Upper lobe of left lung (tissue), 6 donors: ENCODE data around the gene ELMOD3. TPM values are rescaled to one million over a fixed set of nuclear protein-coding genes. Genes with fewer than 3 reads are reported as not detected.
A peak's percentile ranks its signal among the peaks of the same experiment; 100 is the strongest.

Experiments used
- ATAC-seq, 2 donors: fragments of 200-7000 bp; cut with Tn5 transposase; one replicate each; pipeline ENCODE4 v1.9.1; 2022; ENCODE audit warnings: mild to moderate bottlenecking in 2 of 2, moderate library complexity in 2 of 2; ENCODE audit not compliant: low FRiP score in 2 of 2
- DNase-seq, 2 donors: peaks; one replicate each; pipeline ENCODE4 v3.0.0-alpha.2; 2019 to 2020
- H3K27ac ChIP-seq, 4 donors: fragments of 200-600 bp; sonication (generic); one replicate each; pipeline ENCODE4 v1.5.1; 2016 to 2019
- H3K27me3 ChIP-seq, 4 donors: fragments of 200-600 bp; sonication (generic); one replicate each; pipeline ENCODE4 v1.5.1; 2017 to 2019
- H3K36me3 ChIP-seq, 4 donors: fragments of 200-600 bp; sonication (generic); one replicate each; pipeline ENCODE4 v1.5.1; 2016 to 2019
- H3K4me1 ChIP-seq, 4 donors: fragments of 200-600 bp; sonication (generic); one replicate each; pipeline ENCODE4 v1.5.1; 2018 to 2019
- H3K4me3 ChIP-seq, 4 donors: fragments of 200-600 bp; sonication (generic); one replicate each; pipeline ENCODE4 v1.5.1; 2017 to 2019; ENCODE audit warnings: mild to moderate bottlenecking in 2 of 4, moderate library complexity in 1 of 4
- H3K9me3 ChIP-seq, 4 donors: fragments of 200-600 bp; sonication (generic); one replicate each; pipeline ENCODE4 v1.5.1; 2018 to 2019
- EP300 ChIP-seq, 4 donors: sonication (generic); formaldehyde crosslinking; IDR thresholded peaks; one replicate each; pipeline ENCODE4 v1.5.1; 2017; ENCODE audit warnings: antibody characterized with exemption in 4 of 4, control low read depth in 2 of 4
- POLR2A ChIP-seq, 4 donors: fragments of 450-650 bp; IDR thresholded peaks; one replicate each; pipeline ENCODE4 v1.5.1; 2016 to 2017; ENCODE audit warnings: antibody characterized with exemption in 4 of 4, mild to moderate bottlenecking in 2 of 4
- POLR2AphosphoS5 ChIP-seq, 2 donors: sonication (generic); formaldehyde crosslinking; IDR thresholded peaks; one replicate each; pipeline ENCODE4 v1.5.1; 2017; ENCODE audit warnings: antibody characterized with exemption in 2 of 2
- WGBS, 2 donors: methylation state at CpG; one replicate each; pipeline ENCODE4 v1.1.5; 2017 to 2018; 5-methylcytosine and 5-hydroxymethylcytosine counted together
- total RNA-seq, 6 donors: library from RNA; depleted of rRNA in 4 of 6; stranded (reverse); fragments of >200 nt in 4 of 6; gene quantifications; one replicate each; pipeline versions ENCODE4 v1.1.0 to v1.2.1, GENCODE V29; 2016 to 2021
- TF ChIP-seq, protein P1 (sequence below), 6 experiments: fragments of 450-650 bp in 4 of 6; fragments of 200-600 bp in 2 of 6; sonication (generic) in 2 of 6; IDR thresholded peaks; one replicate each; pipeline ENCODE4 v1.5.1; 2016 to 2019; ENCODE audit warnings: antibody characterized with exemption in 6 of 6
- donor health status: DM: no; HTN: no; CAD: no; lungs with moderate emphysema.
- donor health status: DM: no; HTN: yes; CAD: no; lungs with severe emphysema.

The ELMOD3 gene
- 10 to 100 TPM; 13.2 to 82.8 (median 24.1) TPM for total RNA-seq

- ATAC-seq, result peak; percentile 99
- Histone ChIP-seq H3K4me1 (peaks cover 22 to 50% (median 28%) of the 10 kb centered on the region in 4 donors), H3K27me3 (no peaks in the 10 kb centered on the region), H3K9me3 (no peaks in the 10 kb centered on the region), H3K4me3 (peak within 1 kb of the TSS; percentile 64 to 87 (median 70)), H3K27ac (peak within 1 kb of the TSS; percentile 74 to 93 (median 88)), H3K36me3 (peaks cover 10 to 48% (median 29%) of the 10 kb centered on the region in 4 donors)
- peak; percentile 93 to 99 for DNase-seq
- WGBS, 2 donors, result 0 to 2% methylated on average over 24 to 42 of the region's 42 CpGs
- TF ChIP-seq, protein P1, sequence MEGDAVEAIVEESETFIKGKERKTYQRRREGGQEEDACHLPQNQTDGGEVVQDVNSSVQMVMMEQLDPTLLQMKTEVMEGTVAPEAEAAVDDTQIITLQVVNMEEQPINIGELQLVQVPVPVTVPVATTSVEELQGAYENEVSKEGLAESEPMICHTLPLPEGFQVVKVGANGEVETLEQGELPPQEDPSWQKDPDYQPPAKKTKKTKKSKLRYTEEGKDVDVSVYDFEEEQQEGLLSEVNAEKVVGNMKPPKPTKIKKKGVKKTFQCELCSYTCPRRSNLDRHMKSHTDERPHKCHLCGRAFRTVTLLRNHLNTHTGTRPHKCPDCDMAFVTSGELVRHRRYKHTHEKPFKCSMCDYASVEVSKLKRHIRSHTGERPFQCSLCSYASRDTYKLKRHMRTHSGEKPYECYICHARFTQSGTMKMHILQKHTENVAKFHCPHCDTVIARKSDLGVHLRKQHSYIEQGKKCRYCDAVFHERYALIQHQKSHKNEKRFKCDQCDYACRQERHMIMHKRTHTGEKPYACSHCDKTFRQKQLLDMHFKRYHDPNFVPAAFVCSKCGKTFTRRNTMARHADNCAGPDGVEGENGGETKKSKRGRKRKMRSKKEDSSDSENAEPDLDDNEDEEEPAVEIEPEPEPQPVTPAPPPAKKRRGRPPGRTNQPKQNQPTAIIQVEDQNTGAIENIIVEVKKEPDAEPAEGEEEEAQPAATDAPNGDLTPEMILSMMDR (IDR thresholded peaks at IDR 0.05), result peak in 2 of 6 experiments; percentile 13 to 28
- TF ChIP-seq EP300 (IDR thresholded peaks at IDR 0.05), result peak in 1 of 4 donors; percentile 72
- TF ChIP-seq POLR2A (IDR thresholded peaks at IDR 0.05), result peak; percentile 52 to 92 (median 84)
- TF ChIP-seq POLR2AphosphoS5 (IDR thresholded peaks at IDR 0.05), result peak; percentile 93 to 97
Observed at GRCh38 chr2:85354286-85355072, at the start of gene ELMOD3, which contains the start of gene RETSAT. ELMOD3 (plus strand) TSS chr2:85354769; CDS start chr2:85357199, 2,430 bp downstream. RETSAT (minus strand) TSS chr2:85354528; CDS start chr2:85354507, 21 bp downstream.

GRCh38 chr2:85307527-85307897, 47.1 kb upstream of the ELMOD3 start:
- TF ChIP-seq, protein P1 (IDR thresholded peaks at IDR 0.05), result no peak
- no peak for TF ChIP-seq POLR2AphosphoS5 (IDR thresholded peaks at IDR 0.05)
- no peak for TF ChIP-seq POLR2A (IDR thresholded peaks at IDR 0.05)
- TF ChIP-seq EP300 (IDR thresholded peaks at IDR 0.05), result no peak
- Histone ChIP-seq H3K4me3 (no peak overlapping the region), H3K36me3 (peaks cover 0 to 43% (median 22%) of the 10 kb centered on the region in 4 donors), H3K27ac (peak overlapping the region in 3 of 4 donors; percentile 31 to 48 (median 45)), H3K4me1 (peaks cover 11 to 23% (median 20%) of the 10 kb centered on the region in 4 donors), H3K9me3 (no peaks in the 10 kb centered on the region), H3K27me3 (no peaks in the 10 kb centered on the region)
- DNase-seq (no peak), ATAC-seq (no peak)
- 88 to 91% methylated on average over 9 of the region's 9 CpGs for WGBS, 2 donors

DNA sequence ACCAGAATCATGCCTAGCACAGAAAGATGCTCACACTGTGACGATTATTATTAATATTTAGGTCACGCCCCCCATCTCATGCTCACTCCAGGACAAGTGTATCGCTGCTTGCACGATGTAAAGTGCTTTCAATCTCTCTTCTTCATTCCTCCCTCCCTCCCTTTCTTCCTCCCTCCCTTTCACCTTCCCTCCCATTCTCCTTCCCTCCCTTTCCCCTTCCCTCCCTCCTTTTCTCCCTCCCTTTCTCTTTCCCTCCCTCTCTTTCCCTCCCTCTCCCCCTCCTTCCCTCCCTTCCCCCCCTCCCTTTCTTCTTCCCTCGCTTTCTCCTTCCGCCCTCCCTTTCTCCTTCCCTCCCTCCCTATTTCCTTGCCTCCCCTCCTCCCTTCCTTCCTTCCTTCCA, 46.4 kb upstream of the ELMOD3 start:
- H3K27ac ChIP-seq, result peak overlapping the region in 1 of 4 donors; percentile 27
- H3K36me3 ChIP-seq, result peaks cover 0 to 39% (median 21%) of the 10 kb centered on the region in 4 donors
- no peak for ATAC-seq
- DNase-seq, result no peak
- TF ChIP-seq, protein P1 (IDR thresholded peaks at IDR 0.05), result no peak
- no peak for TF ChIP-seq POLR2A (IDR thresholded peaks at IDR 0.05)
- TF ChIP-seq POLR2AphosphoS5 (IDR thresholded peaks at IDR 0.05), result no peak
- no peak for TF ChIP-seq EP300 (IDR thresholded peaks at IDR 0.05)
- H3K4me1 ChIP-seq, result peaks cover 11 to 23% (median 20%) of the 10 kb centered on the region in 4 donors
- H3K9me3 ChIP-seq, result no peaks in the 10 kb centered on the region
- 78 to 81% methylated on average over 4 to 6 of the region's 6 CpGs for WGBS, 2 donors
- H3K4me3 ChIP-seq, result no peak overlapping the region
- no peaks in the 10 kb centered on the region for H3K27me3 ChIP-seq

DNA sequence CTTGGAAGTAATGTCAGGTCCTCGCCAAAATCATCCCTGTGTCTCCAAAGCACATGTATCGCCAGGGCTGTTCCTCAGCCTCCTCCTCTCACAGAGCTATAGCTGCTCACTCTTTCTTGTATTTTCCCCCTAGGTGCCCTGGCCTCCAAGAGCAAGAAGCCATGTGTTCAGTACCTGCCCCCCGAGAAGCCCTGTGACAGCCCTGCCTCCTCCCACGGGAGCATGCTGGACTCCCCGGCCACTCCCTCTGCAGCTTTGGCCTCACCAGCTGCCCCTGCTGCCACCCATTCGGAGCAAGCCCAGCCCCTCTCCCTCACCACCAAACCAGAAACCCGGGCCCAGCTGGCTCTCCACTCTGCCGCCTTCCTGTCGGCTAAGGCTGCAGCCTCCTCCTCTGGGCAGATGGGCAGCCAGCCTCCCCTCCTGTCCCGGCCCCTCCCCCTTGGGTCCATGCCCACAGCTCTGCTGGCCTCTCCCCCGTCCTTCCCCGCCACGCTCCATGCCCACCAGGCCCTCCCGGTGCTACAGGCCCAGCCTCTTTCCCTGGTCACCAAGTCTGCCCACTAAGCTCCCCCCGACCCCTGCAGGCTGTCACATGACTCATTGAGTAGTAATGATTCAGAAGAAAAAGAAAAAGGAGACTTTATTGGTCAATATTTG, 45.5 kb upstream of the ELMOD3 start:
- Histone ChIP-seq H3K27me3 (no peaks in the 10 kb centered on the region), H3K9me3 (no peaks in the 10 kb centered on the region), H3K4me3 (no peak overlapping the region), H3K27ac (peak overlapping the region; percentile 0 to 69 (median 26)), H3K36me3 (peaks cover 0 to 34% (median 18%) of the 10 kb centered on the region in 4 donors), H3K4me1 (peaks cover 11 to 23% (median 20%) of the 10 kb centered on the region in 4 donors)
- no peak for TF ChIP-seq POLR2AphosphoS5 (IDR thresholded peaks at IDR 0.05)
- no peak for TF ChIP-seq POLR2A (IDR thresholded peaks at IDR 0.05)
- TF ChIP-seq EP300 (IDR thresholded peaks at IDR 0.05), result no peak
- TF ChIP-seq, protein P1 (IDR thresholded peaks at IDR 0.05), result no peak
- 38 to 41% methylated on average over 15 of the region's 15 CpGs for WGBS, 2 donors
- DNase-seq, result peak in 1 of 2 donors; percentile 75
- ATAC-seq, result peak; percentile 45 to 54
